Measurements from ENCODE around the gene MAPK4.
"Not testable (repeated sequence)": the region's sequence is repeated elsewhere in the genome, so short reads cannot be mapped to it uniquely, and the experiment has no call there.

MAPK4 gene

GRCh38 chr18:50559752-50560680 is at the start of gene MAPK4:
Gene MAPK4 (plus strand): TSS chr18:50560087. CDS start chr18:50663959, 103,872 bp downstream.
- DNase-seq = peak; percentile 53

- DNase-seq = not testable (repeated sequence)
Observed at GRCh38 chr18:50517277-50517676, 42.6 kb upstream of the MAPK4 start.

- DNase-seq = no peak
Observed at GRCh38 chr18:50518787-50519546, 40.9 kb upstream of the MAPK4 start.

GRCh38 chr18:50523165-50523564 is 36.7 kb upstream of the MAPK4 start:
- peak; percentile 49 for DNase-seq

GRCh38 chr18:50527636-50528307 is 32.1 kb upstream of the MAPK4 start:
- DNase-seq = no peak

- no peak for DNase-seq
Observed at GRCh38 chr18:50528806-50529205, 31.1 kb upstream of the MAPK4 start.

GRCh38 chr18:50533822-50534221 is 26.1 kb upstream of the MAPK4 start:
- not testable (repeated sequence) for DNase-seq

- not testable (repeated sequence) for DNase-seq
Observed at GRCh38 chr18:50544476-50544875, 15.4 kb upstream of the MAPK4 start.

GRCh38 chr18:50545936-50546335 is 14.0 kb upstream of the MAPK4 start:
- no peak for DNase-seq

- DNase-seq = no peak
Observed at GRCh38 chr18:50548160-50548559, 11.7 kb upstream of the MAPK4 start.

GRCh38 chr18:50551651-50552050 is 8.2 kb upstream of the MAPK4 start:
- not testable (repeated sequence) for DNase-seq

- no peak for DNase-seq
Observed at GRCh38 chr18:50558157-50558556, 1.7 kb upstream of the MAPK4 start.

- no peak for DNase-seq
Observed at GRCh38 chr18:50558948-50559751, 737 bp upstream of the MAPK4 start.

GRCh38 chr18:50560681-50561629 is 1.1 kb downstream of the MAPK4 start:
- no peak for DNase-seq

GRCh38 chr18:50562258-50562657 is 2.4 kb downstream of the MAPK4 start:
- DNase-seq = not testable (repeated sequence)

- no peak for DNase-seq
Observed at GRCh38 chr18:50562686-50563085, 2.8 kb downstream of the MAPK4 start.

GRCh38 chr18:50563376-50563775 is 3.5 kb downstream of the MAPK4 start:
- DNase-seq = no peak

GRCh38 chr18:50569930-50570329 is 10.0 kb downstream of the MAPK4 start:
- DNase-seq = no peak

- no peak for DNase-seq
Observed at GRCh38 chr18:50571606-50572005, 11.7 kb downstream of the MAPK4 start.

GRCh38 chr18:50573196-50573595 is 13.3 kb downstream of the MAPK4 start:
- DNase-seq = not testable (repeated sequence)

- DNase-seq = no peak
Observed at GRCh38 chr18:50573679-50574078, 13.8 kb downstream of the MAPK4 start.
